Measurements from ENCODE around the gene IL19.

- TF ChIP-seq, protein P1, sequence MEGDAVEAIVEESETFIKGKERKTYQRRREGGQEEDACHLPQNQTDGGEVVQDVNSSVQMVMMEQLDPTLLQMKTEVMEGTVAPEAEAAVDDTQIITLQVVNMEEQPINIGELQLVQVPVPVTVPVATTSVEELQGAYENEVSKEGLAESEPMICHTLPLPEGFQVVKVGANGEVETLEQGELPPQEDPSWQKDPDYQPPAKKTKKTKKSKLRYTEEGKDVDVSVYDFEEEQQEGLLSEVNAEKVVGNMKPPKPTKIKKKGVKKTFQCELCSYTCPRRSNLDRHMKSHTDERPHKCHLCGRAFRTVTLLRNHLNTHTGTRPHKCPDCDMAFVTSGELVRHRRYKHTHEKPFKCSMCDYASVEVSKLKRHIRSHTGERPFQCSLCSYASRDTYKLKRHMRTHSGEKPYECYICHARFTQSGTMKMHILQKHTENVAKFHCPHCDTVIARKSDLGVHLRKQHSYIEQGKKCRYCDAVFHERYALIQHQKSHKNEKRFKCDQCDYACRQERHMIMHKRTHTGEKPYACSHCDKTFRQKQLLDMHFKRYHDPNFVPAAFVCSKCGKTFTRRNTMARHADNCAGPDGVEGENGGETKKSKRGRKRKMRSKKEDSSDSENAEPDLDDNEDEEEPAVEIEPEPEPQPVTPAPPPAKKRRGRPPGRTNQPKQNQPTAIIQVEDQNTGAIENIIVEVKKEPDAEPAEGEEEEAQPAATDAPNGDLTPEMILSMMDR (IDR thresholded peaks at IDR 0.05) = no peak
- TF ChIP-seq POLR2A (IDR thresholded peaks at IDR 0.05) = no peak
Measured at GRCh38 chr1:206854401-206855129, 84.0 kb downstream of the IL19 start.

Data from uterus (tissue), 2 donors.